Measurements from ENCODE around the gene GPS1.
"Not testable (repeated sequence)": the region's sequence is repeated elsewhere in the genome, so short reads cannot be mapped to it uniquely, and the experiment has no call there.

Gene GPS1

GRCh38 chr17:82029990-82030469 lies 21.7 kb upstream of the GPS1 start:
- DNase-seq, result no peak

GRCh38 chr17:82030470-82031302 lies 21.0 kb upstream of the GPS1 start:
- peak; percentile 68 to 86 for DNase-seq

- DNase-seq, result peak in 1 of 2 experiments; percentile 49
Observed at GRCh38 chr17:82031303-82031884, 20.3 kb upstream of the GPS1 start, which contains the start of gene RAC3. TSS of gene RAC3 (plus strand) at chr17:82031678. CDS start at chr17:82031762, 84 bp downstream.

GRCh38 chr17:82031885-82032627 lies 19.6 kb upstream of the GPS1 start:
- DNase-seq, result no peak

DNA sequence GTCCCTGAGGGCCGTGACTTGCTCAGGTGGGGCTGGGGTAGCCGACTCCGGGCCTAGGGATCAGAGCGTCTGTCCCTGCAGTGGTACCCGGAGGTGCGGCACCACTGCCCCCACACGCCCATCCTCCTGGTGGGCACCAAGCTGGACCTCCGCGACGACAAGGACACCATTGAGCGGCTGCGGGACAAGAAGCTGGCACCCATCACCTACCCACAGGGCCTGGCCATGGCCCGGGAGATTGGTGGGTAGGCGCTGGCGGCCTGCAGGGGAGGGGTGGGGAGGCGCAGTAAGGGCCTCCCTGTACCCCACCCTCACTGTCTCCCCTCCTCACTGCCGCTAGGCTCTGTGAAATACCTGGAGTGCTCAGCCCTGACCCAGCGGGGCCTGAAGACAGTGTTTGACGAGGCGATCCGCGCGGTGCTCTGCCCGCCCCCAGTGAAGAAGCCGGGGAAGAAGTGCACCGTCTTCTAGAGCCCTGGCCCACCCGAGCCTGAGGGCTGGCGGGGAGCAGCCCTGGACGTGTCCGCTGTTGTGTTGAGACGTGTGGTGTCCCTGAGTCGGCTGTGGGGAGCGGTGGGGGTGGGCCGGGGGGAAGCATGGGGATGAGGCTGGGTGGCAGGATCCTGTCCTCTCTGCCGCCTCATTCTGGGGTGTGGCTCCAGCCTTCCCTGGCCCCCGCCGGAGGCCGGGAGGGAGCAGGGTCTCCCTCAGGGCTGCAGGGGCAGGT lies 18.2 kb upstream of the GPS1 start:
- no peak for DNase-seq

GRCh38 chr17:82034371-82035011 lies 17.2 kb upstream of the GPS1 start:
- DNase-seq, result no peak

DNA sequence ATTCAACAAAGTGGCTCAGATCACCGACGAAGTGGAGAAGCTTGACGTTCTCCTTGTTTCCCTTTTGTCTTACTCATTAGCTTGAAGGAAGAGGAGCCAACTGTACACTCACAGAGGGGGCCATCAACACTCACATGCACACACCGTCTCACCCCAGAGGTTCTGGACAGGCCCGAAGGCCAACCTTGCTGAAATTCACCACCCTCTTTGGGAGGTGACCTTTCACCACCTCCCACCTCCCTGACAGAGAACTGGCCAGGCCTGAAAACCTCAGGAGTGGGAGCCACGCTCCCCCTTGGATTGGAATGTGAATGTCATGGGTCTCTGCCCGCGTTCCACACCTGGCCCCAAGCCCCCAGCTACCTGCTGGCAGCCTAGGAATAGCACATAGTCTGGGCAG lies 16.2 kb upstream of the GPS1 start:
- DNase-seq, result no peak

GRCh38 chr17:82035956-82036633 lies 15.6 kb upstream of the GPS1 start:
- no peak for DNase-seq

- no peak for DNase-seq
Observed at GRCh38 chr17:82036634-82037091, 15.0 kb upstream of the GPS1 start.

GRCh38 chr17:82037092-82037888 lies 14.4 kb upstream of the GPS1 start, which contains the start of gene DCXR:
TSS of gene DCXR (minus strand) at chr17:82037697. CDS start at chr17:82037682, 15 bp downstream.
- DNase-seq, result peak; percentile 99 to 100

DNA sequence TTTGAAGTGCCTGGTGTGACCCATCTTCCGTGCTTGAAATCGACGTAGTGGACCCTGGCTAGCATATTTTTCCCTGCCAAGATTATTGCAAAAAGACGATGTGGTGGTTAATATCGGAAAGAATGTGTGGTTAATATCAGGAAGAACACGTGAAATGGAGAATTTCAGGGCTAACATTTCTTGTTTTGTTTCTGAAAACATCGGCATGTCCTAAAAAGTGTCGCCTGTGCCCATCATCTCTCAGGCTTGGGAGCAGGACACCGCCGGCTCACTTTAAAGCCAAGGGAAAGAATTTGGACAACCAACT lies 13.9 kb upstream of the GPS1 start:
- DNase-seq, result no peak

DNA sequence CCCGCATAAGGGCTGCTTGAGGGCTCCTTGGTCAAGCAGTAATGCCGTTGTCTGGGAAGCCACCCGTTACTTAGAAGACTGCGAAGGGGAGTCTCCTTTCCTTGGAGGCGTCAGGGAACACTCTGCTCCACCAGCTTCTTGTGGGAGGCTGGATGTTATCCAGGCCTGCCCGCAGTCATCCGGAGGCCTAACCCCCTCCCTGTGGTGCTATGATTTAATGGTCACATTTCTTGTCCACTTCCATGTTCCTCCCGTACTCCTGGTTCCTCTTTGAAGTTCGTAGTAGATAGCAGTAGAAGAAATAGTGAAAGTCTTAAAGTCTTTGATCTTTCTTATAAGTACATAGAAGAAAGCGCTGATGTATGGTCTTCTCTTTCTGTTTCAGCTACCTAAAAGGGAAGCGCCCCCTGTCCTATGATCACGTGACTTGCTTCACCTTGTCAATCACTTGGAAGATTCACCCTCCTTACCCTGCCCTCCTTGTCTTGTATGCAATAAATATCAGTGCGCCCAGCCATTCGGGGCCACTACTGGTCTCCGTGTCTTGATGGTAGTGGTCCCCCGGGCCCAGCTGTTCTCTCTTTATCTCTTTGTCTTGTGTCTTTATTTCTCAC lies 12.8 kb upstream of the GPS1 start:
- not testable (repeated sequence) for DNase-seq

DNA sequence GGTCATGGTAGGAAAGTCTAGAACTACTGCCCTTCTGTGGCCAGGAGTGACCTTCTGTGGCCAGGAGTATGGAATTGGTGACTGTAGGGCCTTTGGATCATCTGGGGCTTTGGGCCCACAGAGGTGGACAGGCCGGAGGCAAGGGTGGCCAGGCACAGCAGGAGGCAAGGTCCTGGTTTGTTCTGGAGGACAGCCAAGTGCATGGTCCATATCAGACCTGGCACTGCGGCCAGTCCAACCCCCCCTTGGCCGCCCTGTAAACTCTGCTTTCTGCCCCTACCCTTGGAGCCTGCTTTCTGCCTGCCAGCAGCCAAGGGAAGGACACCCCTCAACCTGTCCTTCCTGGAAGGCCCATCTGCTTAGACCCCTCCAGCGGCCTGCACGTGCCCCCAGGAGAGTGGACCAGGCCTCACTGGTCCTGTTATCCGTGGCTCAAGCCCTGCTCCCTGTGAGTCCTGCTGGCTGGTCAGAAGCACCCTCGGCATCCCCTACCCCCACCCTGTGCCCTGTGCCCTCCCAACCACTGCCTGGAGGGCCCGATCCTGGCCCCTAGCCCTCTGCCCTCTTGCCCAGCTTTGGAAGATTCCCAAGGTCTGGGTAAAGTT lies 11.9 kb upstream of the GPS1 start:
- DNase-seq, result no peak

DNA sequence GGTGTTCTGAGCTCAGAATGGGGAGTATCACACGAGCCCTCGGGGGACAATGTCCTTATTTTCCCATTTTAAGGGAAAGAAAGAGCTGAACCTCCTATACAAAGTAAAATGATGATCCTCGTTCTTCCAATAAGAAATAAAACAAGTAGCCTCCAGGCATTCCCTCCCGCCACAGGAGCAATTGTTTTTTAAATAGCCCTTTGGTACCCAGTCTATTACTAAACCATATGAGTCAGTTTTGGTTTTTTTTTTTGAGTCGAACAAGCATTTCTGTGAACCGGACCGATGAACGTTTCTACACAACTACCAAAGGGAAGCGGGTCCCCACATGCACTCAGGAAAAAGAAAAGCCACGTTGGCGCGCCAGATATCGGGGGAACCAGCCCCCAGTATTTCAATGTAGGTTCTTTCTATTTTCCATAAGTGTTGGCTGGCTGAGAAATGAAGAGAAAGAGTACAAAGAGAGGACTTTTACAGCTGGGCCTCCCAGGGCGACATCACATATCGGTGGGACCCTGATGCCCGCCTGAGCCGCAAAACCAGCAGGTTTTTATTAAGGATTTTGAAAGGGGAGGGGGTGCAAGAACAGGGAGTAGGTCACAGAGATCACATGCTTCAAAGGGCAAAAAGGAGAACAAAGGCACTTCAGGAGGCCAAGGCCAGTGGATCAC lies 10.4 kb upstream of the GPS1 start:
- DNase-seq, result no peak

GRCh38 chr17:82042649-82043048 lies 9.0 kb upstream of the GPS1 start:
- DNase-seq, result no peak

DNA sequence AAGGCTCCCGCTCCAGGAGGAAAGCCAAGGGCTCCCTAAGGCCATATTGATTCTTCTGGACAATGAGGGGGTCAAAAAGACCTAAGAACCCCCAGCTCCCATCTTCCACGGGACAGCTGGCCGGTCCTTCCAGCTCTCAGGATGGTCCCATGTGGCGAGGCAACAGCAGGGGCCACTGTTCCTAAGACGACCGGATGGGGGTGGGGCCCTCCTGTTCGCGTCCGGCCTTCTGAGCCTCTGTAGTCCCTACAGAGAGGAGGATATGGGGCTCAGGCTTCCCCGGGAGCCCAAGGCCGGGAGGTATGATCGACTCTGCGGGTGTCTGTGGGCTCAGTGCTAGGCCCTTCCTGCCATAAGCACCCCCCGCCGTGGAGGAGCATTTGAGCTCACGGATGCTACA lies 8.2 kb upstream of the GPS1 start:
- no peak for DNase-seq

DNA sequence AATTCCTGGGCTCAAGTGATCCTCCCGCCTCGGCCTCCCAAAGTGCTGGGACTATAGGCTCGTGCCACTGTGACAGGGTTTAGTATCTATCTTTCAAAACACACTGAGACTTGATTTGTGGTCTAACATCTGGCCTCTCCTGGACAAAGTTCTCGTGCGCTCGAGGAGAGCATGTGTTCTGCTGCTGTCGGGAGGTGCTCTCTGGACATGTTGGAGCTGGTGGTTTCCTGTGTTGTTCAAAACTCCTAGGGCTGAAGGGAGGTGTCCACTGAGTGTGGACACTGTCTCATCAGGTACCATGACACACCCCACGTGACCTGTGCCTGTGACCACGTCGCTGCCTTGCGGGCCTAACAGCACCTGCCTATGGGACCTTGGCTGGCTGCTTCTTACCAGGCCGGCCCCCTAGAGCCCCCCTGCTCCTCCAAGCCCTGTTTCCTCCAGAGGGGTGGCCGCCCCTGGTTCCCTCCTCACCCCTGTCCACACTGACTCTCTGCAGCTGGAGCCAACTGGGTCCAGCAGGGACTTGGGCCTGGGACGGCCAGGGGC lies 5.7 kb upstream of the GPS1 start:
- no peak for DNase-seq

DNA sequence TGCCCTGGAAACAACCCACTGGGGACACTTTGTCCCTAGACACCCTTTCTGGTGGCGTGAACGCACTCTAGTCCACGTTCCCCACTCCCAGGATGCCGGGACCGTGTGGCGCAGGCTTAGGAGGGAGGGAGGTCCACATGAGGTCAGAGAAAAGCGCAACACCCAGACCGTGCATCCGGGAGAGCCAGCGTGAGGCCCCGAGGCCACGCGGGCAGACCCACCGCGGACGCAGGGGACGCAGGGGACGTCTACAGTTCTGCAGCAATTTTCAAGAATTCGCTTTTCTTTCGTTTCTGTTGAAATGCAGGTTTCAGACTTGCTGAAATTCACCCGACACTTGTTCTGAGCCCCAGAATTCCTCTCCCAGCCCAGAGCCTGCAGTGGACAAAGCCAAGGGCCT lies 4.8 kb upstream of the GPS1 start:
- no peak for DNase-seq

- DNase-seq, result no peak
Observed at GRCh38 chr17:82047379-82047778, 4.3 kb upstream of the GPS1 start.

Data from NCI-H524 (cell line).